Peyer's patch (tissue), 4 donors: Measurements from ENCODE around the gene CD68.

Experiments
- CTCF ChIP-seq, 6 experiments: fragments of 450-650 bp in 4 of 6; fragments of 200-600 bp in 2 of 6; sonication (generic) in 1 of 6; IDR thresholded peaks; one replicate each; pipeline ENCODE4 v1.5.1; 2017 to 2019; ENCODE audit warnings: antibody characterized with exemption in 6 of 6, mild to moderate bottlenecking in 3 of 6, moderate library complexity in 1 of 6
- POLR2A ChIP-seq, 2 donors: fragments of 450-650 bp; IDR thresholded peaks; one replicate each; pipeline ENCODE4 v1.5.1; 2017; ENCODE audit warnings: antibody characterized with exemption in 2 of 2, mild to moderate bottlenecking in 2 of 2, moderate library complexity in 2 of 2

DNA sequence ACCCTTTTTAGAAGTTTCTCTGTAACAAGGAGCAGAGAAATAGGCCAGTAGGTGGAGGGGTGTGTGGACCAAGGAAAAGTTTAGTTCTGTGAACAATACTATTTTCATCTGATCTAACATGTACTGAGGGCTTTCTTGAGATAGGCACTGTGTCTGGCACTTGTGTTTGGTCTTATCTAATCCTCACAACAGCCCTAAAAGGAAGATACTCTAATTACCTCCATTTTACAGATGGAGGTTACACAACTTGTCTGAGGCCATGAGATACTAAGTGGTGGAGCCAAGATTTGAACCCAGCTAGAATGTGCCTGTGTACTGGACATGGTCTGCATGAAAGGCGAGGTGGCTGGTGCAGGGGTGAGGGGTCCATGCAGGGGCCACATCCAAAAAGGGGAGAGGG lies 26.1 kb upstream of the CD68 start:
- TF ChIP-seq CTCF (IDR thresholded peaks at IDR 0.05) (no peak), POLR2A (IDR thresholded peaks at IDR 0.05) (no peak)
